HG03558 (cell line): ENCODE data around the gene METTL8.
"Not testable (repeated sequence)": the region's sequence is repeated elsewhere in the genome, so short reads cannot be mapped to it uniquely, and the experiment has no call there.

Experiments used
- ATAC-seq: cut with Tn5 transposase; IDR thresholded peaks from one replicate; pipeline ENCODE4 v1.9.1; 2021; ENCODE audit warnings: moderate number of reproducible peaks; ENCODE audit not compliant: unreplicated experiment; ENCODE audit errors: extremely low read depth

Gene METTL8

GRCh38 chr2:171317492-171318125 is 116.2 kb downstream of the METTL8 start:
- no peak for ATAC-seq

GRCh38 chr2:171316755-171317337 is 116.9 kb downstream of the METTL8 start:
- ATAC-seq, result no peak

DNA sequence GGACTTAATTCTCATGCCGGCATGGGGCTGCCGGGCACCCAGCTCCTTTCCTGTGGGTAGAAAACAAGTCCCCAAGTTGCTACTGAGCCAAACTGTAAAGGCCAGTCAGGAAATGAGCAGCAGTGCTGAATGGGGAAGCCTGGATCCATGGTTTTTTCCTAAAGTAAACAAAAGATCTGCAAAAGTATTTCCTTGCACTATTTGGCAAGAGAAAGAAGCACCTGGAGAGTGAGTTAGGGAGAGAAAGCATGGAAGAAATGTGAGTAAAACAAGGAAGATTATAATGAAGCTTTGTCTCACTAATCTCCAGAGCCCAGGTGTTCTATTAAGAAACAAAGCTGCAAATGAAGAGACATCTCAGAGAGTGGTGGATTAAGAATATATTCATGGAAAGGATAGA is 117.6 kb downstream of the METTL8 start:
- no peak for ATAC-seq

GRCh38 chr2:171315781-171316180 is 118.0 kb downstream of the METTL8 start:
- ATAC-seq, result no peak

GRCh38 chr2:171312182-171312581 is 121.6 kb downstream of the METTL8 start:
- ATAC-seq, result not testable (repeated sequence)

DNA sequence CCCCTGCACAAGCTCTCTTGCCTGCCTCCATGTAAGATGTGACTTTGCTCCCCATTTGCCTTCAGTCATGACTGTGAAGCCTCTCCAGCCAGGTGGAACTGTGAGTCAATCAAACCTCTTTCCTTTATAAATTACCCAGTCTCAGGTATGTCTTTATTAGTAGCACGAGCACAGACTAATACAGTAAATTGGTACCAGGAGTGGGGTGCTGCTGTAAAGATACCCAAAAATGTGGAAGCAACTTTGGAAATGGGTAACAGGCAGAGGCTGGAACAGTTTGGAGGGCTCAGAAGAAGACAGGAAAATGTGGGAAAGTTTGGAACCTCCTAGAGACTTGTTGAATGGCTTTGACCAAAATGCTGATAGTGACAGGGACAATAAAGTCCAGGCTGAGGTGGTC is 122.2 kb downstream of the METTL8 start:
- not testable (repeated sequence) for ATAC-seq

DNA sequence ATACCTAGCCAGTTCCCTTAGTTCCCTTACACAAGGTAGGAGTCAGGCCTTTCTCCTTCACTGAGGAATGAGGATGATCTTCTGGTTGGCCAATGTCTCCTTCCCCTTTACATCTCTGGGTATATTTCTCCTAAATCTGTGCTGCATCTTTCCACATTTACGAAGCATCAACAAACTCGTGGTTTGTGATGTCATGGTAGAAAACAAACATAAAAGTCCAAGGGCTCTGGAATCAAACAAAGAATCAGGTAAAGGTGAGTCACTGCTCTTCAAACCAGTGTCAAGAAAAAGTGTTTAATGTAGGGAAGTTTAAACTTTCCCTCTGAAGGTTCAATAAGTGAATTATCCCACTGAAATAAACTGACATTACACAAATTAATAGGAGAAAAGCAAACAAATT is 122.9 kb downstream of the METTL8 start:
- no peak for ATAC-seq

DNA sequence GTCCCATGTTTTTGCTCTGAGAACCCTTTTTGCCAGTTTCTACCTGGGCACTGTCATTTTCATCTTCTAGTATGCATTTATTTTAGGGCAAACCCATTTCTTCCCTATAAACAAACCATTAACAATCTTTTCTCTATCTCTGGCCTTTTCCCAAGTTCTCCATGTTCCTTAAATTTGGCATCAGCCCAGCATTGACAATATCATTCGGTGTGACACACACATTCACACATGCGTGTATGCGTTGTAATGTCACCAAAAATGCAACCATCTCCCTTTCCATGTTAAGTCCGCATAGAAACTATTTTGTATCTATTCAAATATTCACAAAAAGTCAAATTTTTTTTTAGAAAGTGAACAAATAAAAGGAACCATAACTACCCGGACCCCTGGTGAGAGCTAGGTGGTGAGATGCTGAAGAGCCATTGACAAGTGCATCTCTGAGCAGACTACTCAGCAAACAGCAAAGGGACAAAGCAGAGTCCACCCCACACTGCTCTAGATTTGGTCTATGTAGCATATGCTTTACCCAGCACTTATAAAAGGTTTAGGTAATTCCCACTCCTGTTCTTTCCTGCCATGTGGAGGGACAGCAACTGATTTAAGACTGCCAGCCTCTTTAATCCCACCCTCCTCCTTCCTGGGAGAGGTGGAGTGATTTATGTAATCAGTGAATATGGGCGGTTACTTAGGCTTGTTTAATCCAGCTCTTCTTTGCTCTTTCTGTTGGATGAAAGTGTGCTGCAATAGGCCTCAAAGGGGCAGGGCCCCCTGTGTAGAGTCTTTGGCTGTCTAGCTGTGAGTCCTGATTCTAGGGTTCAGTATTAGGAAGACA is 124.1 kb downstream of the METTL8 start:
- no peak for ATAC-seq

- no peak for ATAC-seq
Measured at GRCh38 chr2:171308280-171309054, 125.3 kb downstream of the METTL8 start.

GRCh38 chr2:171307560-171307959 is 126.2 kb downstream of the METTL8 start:
- ATAC-seq, result peak; percentile 60

DNA sequence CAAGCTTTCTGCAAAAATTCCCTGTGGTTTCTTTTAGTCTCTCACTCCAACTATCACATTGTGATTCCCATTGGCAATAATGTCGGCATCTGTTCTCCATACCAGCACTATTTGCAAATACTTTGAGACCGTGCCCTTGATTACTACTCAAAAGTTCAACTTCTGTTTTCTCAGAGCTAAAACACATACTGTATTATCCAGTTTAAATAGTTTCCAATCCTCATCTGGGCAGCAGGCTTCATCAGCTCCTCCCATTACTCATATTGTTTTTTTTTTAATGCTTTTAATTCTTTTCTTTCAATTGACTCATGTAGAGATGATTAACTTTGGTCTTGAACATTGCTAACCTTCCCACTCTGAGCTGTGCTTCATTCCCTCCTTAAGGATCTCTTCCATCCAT is 135.8 kb downstream of the METTL8 start:
- no peak for ATAC-seq

DNA sequence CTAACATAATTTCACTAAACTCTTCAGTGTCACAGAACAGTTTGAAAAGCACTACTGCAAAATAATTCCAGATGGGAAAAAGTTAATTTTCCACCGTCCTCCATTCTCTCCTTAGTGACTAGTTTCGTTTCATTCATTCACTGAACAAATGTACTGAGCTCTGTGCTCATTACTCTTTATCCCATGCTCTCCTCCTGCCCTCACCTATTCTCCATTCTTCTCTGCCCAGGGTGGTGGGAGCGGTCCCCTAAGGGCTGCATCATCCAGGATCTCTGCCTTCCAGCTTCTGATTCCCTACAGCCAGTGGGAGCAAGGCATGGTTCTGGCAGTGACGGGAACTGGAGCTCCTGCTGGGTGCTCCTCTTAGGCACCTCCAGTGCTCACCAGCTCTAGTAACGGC is 139.2 kb downstream of the METTL8 start:
- no peak for ATAC-seq

GRCh38 chr2:171293661-171294060 is 140.1 kb downstream of the METTL8 start:
- ATAC-seq, result no peak

GRCh38 chr2:171289991-171290390 is 143.8 kb downstream of the METTL8 start:
- ATAC-seq, result no peak

DNA sequence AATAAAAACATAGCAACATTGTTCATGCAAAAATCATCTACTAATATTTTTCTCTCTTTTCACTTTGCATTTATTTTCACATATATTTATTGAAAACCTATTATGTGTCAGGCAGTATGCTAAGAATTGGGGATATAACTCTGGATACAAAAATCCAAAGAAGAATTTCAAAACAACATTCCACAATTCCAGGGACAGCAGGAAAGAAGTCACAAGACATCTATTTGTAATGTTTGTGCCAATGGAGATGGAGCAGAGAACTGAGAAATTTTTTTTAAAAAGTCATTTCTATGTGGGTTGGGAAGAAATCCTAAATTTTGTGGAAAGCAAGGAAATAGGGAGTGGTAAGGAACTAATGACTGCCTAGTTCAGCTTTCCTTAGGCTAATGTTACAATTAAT is 144.5 kb downstream of the METTL8 start:
- ATAC-seq, result no peak

DNA sequence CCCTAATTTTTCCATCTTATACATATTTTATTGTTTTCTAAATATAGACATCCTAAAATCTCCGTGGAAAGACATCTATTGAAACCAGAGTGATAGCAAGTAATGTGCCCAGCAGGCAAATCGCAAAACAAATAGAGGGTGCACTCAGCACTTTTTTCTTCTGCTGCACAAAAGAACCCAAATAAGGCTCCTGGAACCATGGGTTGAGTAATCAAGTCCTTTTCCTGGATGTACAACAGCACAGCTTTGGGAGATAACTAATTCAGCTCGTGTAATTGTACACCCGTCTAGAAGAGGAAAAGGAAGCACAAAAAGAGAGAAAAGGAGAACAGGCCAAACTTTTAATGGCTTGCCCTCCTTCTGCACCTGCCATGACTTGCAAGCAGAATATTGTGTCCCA is 146.2 kb downstream of the METTL8 start:
- no peak for ATAC-seq

DNA sequence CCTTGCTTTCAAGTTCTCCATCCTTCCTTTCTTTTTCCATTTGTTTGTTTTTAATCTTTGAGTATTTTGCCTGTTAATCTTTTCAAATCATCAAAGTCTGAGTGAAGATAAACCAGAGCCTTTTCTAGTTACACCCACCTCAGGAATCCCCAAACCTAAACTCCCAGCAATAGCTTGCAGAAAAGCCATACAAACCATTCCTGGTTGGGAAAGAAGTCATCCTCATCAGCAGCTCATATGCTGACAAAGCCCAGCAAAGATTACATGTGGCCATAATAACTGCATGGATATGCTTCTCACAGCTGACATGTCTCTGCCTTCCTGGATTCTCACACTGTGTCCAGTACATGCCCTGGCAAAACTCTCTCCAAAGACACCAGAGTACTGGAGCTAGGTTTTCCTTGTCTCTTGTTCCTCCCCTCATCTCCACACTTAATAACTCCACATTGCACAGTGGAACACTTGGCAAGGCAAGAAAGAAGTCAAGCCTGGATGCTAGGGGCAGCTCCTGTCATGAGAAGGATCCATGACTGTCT is 146.7 kb downstream of the METTL8 start:
- no peak for ATAC-seq

- ATAC-seq, result no peak
Measured at GRCh38 chr2:171281110-171281509, 152.7 kb downstream of the METTL8 start.

DNA sequence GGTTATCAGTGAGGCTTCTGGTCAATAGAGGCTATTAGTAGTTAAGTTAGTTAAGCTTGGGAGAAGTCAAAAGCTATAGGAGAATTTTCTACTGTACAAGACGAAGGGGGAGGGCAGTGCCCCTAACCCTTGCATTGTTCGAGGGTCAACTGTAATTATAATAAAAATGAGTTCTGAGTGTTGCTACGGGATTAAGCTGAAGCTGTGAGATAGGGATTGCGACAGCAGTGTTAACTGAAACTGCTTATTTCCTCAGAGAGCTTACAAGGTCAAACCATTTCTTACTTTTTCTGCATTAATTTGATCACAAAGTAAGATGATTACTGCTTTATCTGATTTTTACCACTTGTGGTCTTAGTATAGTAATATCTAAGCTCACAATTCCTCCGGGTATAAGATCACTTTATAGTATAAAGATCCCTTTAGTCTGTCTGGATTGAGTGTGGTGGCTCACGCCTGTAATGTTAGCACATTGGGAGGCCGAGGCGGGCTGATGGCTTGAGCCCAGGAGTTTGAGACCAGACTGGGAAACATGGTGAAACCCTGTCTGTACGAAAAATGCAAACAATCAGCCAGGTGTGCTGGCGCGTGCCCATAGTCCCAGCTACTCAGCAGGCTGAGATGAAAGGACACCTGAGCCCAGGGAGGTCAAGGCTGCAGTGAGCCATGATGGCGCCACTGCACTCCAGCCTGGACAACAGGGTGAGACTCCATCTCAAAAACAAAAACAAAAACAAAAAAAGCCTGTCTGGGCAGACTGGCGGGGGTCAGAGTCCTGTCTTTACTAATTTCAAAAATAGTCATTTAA is 153.6 kb downstream of the METTL8 start:
- no peak for ATAC-seq

DNA sequence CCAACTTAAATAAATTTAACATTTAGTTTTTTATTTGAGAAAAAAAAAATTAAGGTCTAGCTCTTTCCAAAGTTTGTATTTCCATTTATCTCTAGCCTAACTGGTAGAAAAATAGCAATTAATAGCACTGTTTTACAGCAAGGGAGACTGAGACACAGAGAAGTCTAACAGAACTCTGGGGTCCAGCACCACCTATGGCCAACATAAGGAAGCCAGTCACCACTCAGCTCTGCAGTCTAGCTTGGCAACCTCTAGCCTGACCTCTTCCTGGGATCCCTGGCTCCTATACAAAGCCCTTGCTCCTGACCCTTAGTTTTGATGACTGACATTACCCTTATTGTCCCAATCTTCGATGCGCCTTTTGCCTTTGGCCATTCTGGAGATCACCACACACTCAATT is 159.0 kb downstream of the METTL8 start:
- ATAC-seq, result no peak
